ENCODE results near the gene SETBP1. TPM values are rescaled to one million over a fixed set of nuclear protein-coding genes. Genes with fewer than 3 reads are reported as not detected.

The SETBP1 gene
- total and polyA plus RNA-seq, 9 of the 15 experiments (the other 6 are each of a cell fraction or from before 2014, with no cell fraction given) = under 0.01 to 0.13 (median 0.04) TPM

GRCh38 chr18:44818668-44819403 is 138.1 kb downstream of the SETBP1 start:
- Histone ChIP-seq H3K4me2 (ENCODE audit: insufficient read depth, low read length) (no peak overlapping the region), H3K27me3 (ENCODE audit: control insufficient read depth in 2 of 2, insufficient read depth in 2 of 2, low read length in 2 of 2) (no peaks in the 10 kb centered on the region; a peak in 1 of 5 replicates), H3K9me1 (ENCODE audit: control insufficient read depth, insufficient read depth, low read length) (no peaks in the 10 kb centered on the region), H3K9me3 (replicated peaks; ENCODE audit: control insufficient read depth, insufficient read depth, low read depth, low read length) (no peaks in the 10 kb centered on the region), H3K36me3 (ENCODE audit: control insufficient read depth, insufficient read depth, low read length) (no peaks in the 10 kb centered on the region), H4K20me1 (replicated peaks; ENCODE audit: control insufficient read depth, insufficient read depth, low read length) (no peaks in the 10 kb centered on the region), H2AFZ (ENCODE audit: low read depth, low read length) (no peak overlapping the region), H3K9ac (ENCODE audit: insufficient read depth in 1 of 2, low read depth in 2 of 2, low read length in 2 of 2) (no peak overlapping the region), H3K79me2 (ENCODE audit: control insufficient read depth, insufficient read depth, low read length) (no peaks in the 10 kb centered on the region), H3K4me1 (replicated peaks in 1 of 2; ENCODE audit: control insufficient read depth in 2 of 2, insufficient read depth in 2 of 2, low read length in 2 of 2) (no peaks in the 10 kb centered on the region), H3K4me3 (no peak overlapping the region), H3K27ac (ENCODE audit: extremely low read depth, low read depth, low read length) (no peak overlapping the region)
- WGBS (ENCODE audit: insufficient coverage, low coverage, missing lambda C conversion rate) = 0% methylated on average over 2 of the region's 7 CpGs
- FAIRE-seq (no peak), DNase-seq (ENCODE audit: extremely low read depth in 1 of 4, low spot score in 3 of 4) (no peak), ATAC-seq (no peak)
- intact Hi-C loops (cut with micrococcal nuclease) = no loop called here
- POLR2A ChIA-PET = no interaction called here
- CTCF ChIA-PET (ENCODE audit: low intra/inter-chr PET ratio) = no interaction called here
- in situ Hi-C loops (cut with MboI) = no loop called here
- BruUV-seq (replicated peaks) = no TSS peak
- no peak for TF ChIP-seq ZKSCAN3 (CRISPR knock-in tag; IDR thresholded peaks at IDR 0.05)
- no peak for TF ChIP-seq BRF2 (IDR thresholded peaks at IDR 0.05; ENCODE audit: borderline replicate concordance, insufficient read depth, insufficient read length)
- TF ChIP-seq RAD21 (CRISPR knock-in tag; conservative IDR thresholded peaks at IDR 0.05 in 1 of 2, IDR thresholded peaks at IDR 0.05 in 1 of 2) = no peak
- TF ChIP-seq, protein P1, sequence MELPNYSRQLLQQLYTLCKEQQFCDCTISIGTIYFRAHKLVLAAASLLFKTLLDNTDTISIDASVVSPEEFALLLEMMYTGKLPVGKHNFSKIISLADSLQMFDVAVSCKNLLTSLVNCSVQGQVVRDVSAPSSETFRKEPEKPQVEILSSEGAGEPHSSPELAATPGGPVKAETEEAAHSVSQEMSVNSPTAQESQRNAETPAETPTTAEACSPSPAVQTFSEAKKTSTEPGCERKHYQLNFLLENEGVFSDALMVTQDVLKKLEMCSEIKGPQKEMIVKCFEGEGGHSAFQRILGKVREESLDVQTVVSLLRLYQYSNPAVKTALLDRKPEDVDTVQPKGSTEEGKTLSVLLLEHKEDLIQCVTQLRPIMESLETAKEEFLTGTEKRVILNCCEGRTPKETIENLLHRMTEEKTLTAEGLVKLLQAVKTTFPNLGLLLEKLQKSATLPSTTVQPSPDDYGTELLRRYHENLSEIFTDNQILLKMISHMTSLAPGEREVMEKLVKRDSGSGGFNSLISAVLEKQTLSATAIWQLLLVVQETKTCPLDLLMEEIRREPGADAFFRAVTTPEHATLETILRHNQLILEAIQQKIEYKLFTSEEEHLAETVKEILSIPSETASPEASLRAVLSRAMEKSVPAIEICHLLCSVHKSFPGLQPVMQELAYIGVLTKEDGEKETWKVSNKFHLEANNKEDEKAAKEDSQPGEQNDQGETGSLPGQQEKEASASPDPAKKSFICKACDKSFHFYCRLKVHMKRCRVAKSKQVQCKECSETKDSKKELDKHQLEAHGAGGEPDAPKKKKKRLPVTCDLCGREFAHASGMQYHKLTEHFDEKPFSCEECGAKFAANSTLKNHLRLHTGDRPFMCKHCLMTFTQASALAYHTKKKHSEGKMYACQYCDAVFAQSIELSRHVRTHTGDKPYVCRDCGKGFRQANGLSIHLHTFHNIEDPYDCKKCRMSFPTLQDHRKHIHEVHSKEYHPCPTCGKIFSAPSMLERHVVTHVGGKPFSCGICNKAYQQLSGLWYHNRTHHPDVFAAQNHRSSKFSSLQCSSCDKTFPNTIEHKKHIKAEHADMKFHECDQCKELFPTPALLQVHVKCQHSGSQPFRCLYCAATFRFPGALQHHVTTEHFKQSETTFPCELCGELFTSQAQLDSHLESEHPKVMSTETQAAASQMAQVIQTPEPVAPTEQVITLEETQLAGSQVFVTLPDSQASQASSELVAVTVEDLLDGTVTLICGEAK (IDR thresholded peaks at IDR 0.05) = no peak
- TF ChIP-seq, protein P1 (CRISPR knock-in tag; IDR thresholded peaks at IDR 0.05) = no peak
- TF ChIP-seq CHD1 (IDR thresholded peaks at IDR 0.05; ENCODE audit: low read length) = no peak
- TF ChIP-seq MTF1 (CRISPR knock-in tag; IDR thresholded peaks at IDR 0.05; ENCODE audit: borderline replicate concordance) = no peak
- TF ChIP-seq ZKSCAN8 (CRISPR knock-in tag; IDR thresholded peaks at IDR 0.05) = no peak
- TF ChIP-seq MLLT1 (IDR thresholded peaks at IDR 0.05) = no peak
